Measurements from ENCODE around the gene TENM4.

The TENM4 gene

GRCh38 chr11:79152511-79152910 is 288.3 kb downstream of the TENM4 start (continued):
- no peak for TF ChIP-seq ZNF449 (tag by site-specific recombination; IDR thresholded peaks at IDR 0.05)
- no peak for TF ChIP-seq ZNF473 (tag by site-specific recombination; IDR thresholded peaks at IDR 0.05)
- no peak for TF ChIP-seq ZNF426 (tag by site-specific recombination; IDR thresholded peaks at IDR 0.05)
- no peak for TF ChIP-seq ZNF266 (tag by site-specific recombination; IDR thresholded peaks at IDR 0.05; ENCODE audit: low read depth)

GRCh38 chr11:79151396-79151795 is 289.4 kb downstream of the TENM4 start:
- Histone ChIP-seq H3K36me3 (ENCODE audit: control insufficient read depth in 2 of 2, insufficient read depth in 1 of 2, low read length in 2 of 2) (no peaks in the 10 kb centered on the region), H3K4me1 (ENCODE audit: control insufficient read depth, insufficient read depth, low read length) (no peaks in the 10 kb centered on the region), H3K27ac (ENCODE audit: extremely low read depth, low read depth, low read length) (no peak overlapping the region), H3K9me3 (ENCODE audit: control insufficient read depth, insufficient read depth, low read depth, low read length) (no peaks in the 10 kb centered on the region), H3K4me3 (ENCODE audit: low read depth, low read length) (no peak overlapping the region)
- ChIA-PET POLR2A (no interaction called here), CTCF (no interaction called here)
- TF ChIP-seq ZNF221 (tag by site-specific recombination; IDR thresholded peaks at IDR 0.05; ENCODE audit: borderline replicate concordance) (no peak), ZNF677 (tag by site-specific recombination; IDR thresholded peaks at IDR 0.05) (no peak), HOXD13 (CRISPR knock-in tag; IDR thresholded peaks at IDR 0.05; ENCODE audit: borderline replicate concordance) (no peak), ZSCAN30 (tag by site-specific recombination; IDR thresholded peaks at IDR 0.05) (no peak), OSR2 (tag by site-specific recombination; IDR thresholded peaks at IDR 0.05) (no peak), ZBTB1 (tag by site-specific recombination; IDR thresholded peaks at IDR 0.05) (no peak), ZBTB8A (tag by site-specific recombination; IDR thresholded peaks at IDR 0.05) (no peak), ZNF362 (tag by site-specific recombination; IDR thresholded peaks at IDR 0.05) (no peak), ZNF837 (tag by site-specific recombination; IDR thresholded peaks at IDR 0.05) (no peak), ZBTB48 (tag by site-specific recombination; IDR thresholded peaks at IDR 0.05) (no peak), ZNF664 (tag by site-specific recombination; IDR thresholded peaks at IDR 0.05) (no peak), ZNF777 (tag by site-specific recombination; IDR thresholded peaks at IDR 0.05; ENCODE audit: borderline replicate concordance) (no peak), ZNF548 (tag by site-specific recombination; IDR thresholded peaks at IDR 0.05) (no peak), PRDM2 (tag by site-specific recombination; IDR thresholded peaks at IDR 0.05; ENCODE audit: borderline replicate concordance) (no peak), ZNF341 (tag by site-specific recombination; IDR thresholded peaks at IDR 0.05; ENCODE audit: low read depth) (no peak), ZNF600 (tag by site-specific recombination; IDR thresholded peaks at IDR 0.05) (no peak), ZNF596 (tag by site-specific recombination; IDR thresholded peaks at IDR 0.05) (no peak), SP7 (tag by site-specific recombination; IDR thresholded peaks at IDR 0.05) (no peak)
